BLaER1 treated with 17β-estradiol and CSF1 and Interleukin-3, amounts not matched to agents 10 nM and 100 nM (cell line): ENCODE results near the gene INSL4.

ENCODE experiments used
- H3K27ac ChIP-seq, 11 experiments: shearing (Covaris generic); formaldehyde crosslinking; 2 replicates each; pipeline ENCODE4 v1.8.1; 2022
- H3K27me3 ChIP-seq, 11 experiments: shearing (Covaris generic); formaldehyde crosslinking; 2 replicates each; pipeline ENCODE4 v1.8.1; 2022
- H3K36me3 ChIP-seq, 11 experiments: shearing (Covaris generic); formaldehyde crosslinking; 2 replicates each; pipeline ENCODE4 v1.8.1; 2022
- H3K4me1 ChIP-seq, 10 experiments: shearing (Covaris generic); formaldehyde crosslinking; 2 replicates each; pipeline ENCODE4 v1.8.1; 2022
- H3K4me2 ChIP-seq, 11 experiments: shearing (Covaris generic); formaldehyde crosslinking; 2 replicates each; pipeline ENCODE4 v1.8.1; 2022
- H3K4me3 ChIP-seq, 10 experiments: shearing (Covaris generic); formaldehyde crosslinking; 2 replicates each; pipeline ENCODE4 v1.8.1; 2022
- H3K9ac ChIP-seq, 11 experiments: shearing (Covaris generic); formaldehyde crosslinking; 2 replicates each; pipeline ENCODE4 v1.8.1; 2022
- H3K9me3 ChIP-seq, 11 experiments: shearing (Covaris generic); formaldehyde crosslinking; replicated peaks in 1 of 11; 2 replicates each; pipeline ENCODE4 v1.8.1; 2022
- H4K20me1 ChIP-seq, 11 experiments: shearing (Covaris generic); formaldehyde crosslinking; 2 replicates each; pipeline ENCODE4 v1.8.1; 2022
- Cebpa-rat ChIP-seq, 11 experiments: shearing (Covaris generic); IDR thresholded peaks; 2 replicates each; pipeline ENCODE4 v1.8.1; 2022

The INSL4 gene

DNA sequence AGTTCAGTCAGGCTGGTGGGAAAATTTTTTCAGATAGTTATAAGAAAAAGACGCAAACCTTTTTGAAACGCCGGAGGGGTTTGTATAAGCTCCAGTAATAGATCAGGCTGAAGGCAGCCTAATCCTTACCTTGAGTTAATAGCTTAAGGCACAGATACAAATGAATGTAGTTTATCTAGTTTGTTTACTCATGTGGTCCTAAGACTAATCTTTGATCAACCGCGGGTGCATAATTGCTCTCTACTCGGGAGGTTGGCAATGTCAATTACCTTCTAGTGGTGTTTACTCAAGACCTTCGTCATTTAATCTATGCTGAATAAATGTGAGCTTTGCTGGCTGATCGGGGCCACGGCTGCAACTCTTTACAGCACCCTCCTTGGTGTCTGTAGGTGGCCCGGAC lies 665 bp upstream of the INSL4 start:
- no peaks in the 10 kb centered on the region for H3K9me3 ChIP-seq
- TF ChIP-seq Cebpa-rat (IDR thresholded peaks at IDR 0.05) = no peak

GRCh38 chr9:5263351-5264218 lies 32.4 kb downstream of the INSL4 start:
- TF ChIP-seq Cebpa-rat (IDR thresholded peaks at IDR 0.05) = no peak
- Histone ChIP-seq H3K9me3 (peaks cover 4 to 9% (median 8%) of the 10 kb centered on the region in 11 experiments; a peak in 12 of 22 replicates), H3K4me1 (no peaks in the 10 kb centered on the region; a peak in 1 of 20 replicates), H3K4me3 (no peak overlapping the region), H3K27ac (no peak overlapping the region), H3K4me2 (no peak overlapping the region), H3K36me3 (no peaks in the 10 kb centered on the region), H3K27me3 (no peaks in the 10 kb centered on the region), H4K20me1 (no peaks in the 10 kb centered on the region), H3K9ac (no peak overlapping the region)

More for the DNA sequence above, 665 bp upstream of the INSL4 start:
- Histone ChIP-seq H3K9ac (no peak overlapping the region), H4K20me1 (no peaks in the 10 kb centered on the region), H3K27me3 (no peaks in the 10 kb centered on the region), H3K4me3 (no peak overlapping the region), H3K4me2 (no peak overlapping the region), H3K27ac (no peak overlapping the region), H3K36me3 (no peaks in the 10 kb centered on the region), H3K4me1 (no peaks in the 10 kb centered on the region)

GRCh38 chr9:5264219-5264595 lies 33.0 kb downstream of the INSL4 start:
- H3K4me3 ChIP-seq = no peak overlapping the region
- H4K20me1 ChIP-seq = no peaks in the 10 kb centered on the region
- H3K9me3 ChIP-seq = peaks cover 3 to 7% (median 6%) of the 10 kb centered on the region in 11 experiments; a peak in 12 of 22 replicates
- no peak overlapping the region for H3K9ac ChIP-seq
- no peaks in the 10 kb centered on the region for H3K36me3 ChIP-seq
- H3K4me1 ChIP-seq = no peaks in the 10 kb centered on the region; a peak in 1 of 20 replicates
- H3K27ac ChIP-seq = no peak overlapping the region
- no peak for TF ChIP-seq Cebpa-rat (IDR thresholded peaks at IDR 0.05)
- no peak overlapping the region for H3K4me2 ChIP-seq
- no peaks in the 10 kb centered on the region for H3K27me3 ChIP-seq

- no peak overlapping the region for H3K9ac ChIP-seq
- H3K9me3 ChIP-seq = no peaks in the 10 kb centered on the region
- H3K4me1 ChIP-seq = no peaks in the 10 kb centered on the region; a peak in 1 of 20 replicates
- H3K4me3 ChIP-seq = no peak overlapping the region
- H4K20me1 ChIP-seq = no peaks in the 10 kb centered on the region
- H3K36me3 ChIP-seq = no peaks in the 10 kb centered on the region
- no peak overlapping the region for H3K4me2 ChIP-seq
- TF ChIP-seq Cebpa-rat (IDR thresholded peaks at IDR 0.05) = no peak
- H3K27ac ChIP-seq = no peak overlapping the region
- no peaks in the 10 kb centered on the region for H3K27me3 ChIP-seq
Observed at GRCh38 chr9:5265939-5266338, 34.7 kb downstream of the INSL4 start.

DNA sequence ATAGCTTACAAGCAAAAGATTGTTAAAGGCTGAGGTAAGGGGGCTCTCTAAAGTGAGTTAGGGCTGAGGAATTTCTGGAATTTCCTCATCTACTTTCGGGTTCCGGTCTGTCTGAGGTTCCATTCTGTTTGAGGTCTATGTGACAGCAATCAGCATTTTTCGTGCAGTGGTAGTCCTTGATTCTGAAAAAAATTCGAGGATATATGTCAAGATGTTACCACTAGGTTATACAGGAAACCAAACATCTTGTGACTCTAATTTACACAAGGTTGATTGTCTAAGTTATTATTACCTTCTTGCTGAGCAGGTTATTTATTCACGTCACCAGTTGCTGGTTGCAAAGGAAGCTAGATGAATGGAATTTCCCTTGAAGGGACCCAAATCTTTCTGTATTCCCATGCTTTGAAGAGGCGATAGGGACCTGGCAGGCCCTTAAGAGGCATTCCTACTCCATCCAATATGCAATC lies 38.1 kb downstream of the INSL4 start:
- H3K9me3 ChIP-seq = no peaks in the 10 kb centered on the region
- H3K4me3 ChIP-seq = no peak overlapping the region
- no peaks in the 10 kb centered on the region for H4K20me1 ChIP-seq
- no peak for TF ChIP-seq Cebpa-rat (IDR thresholded peaks at IDR 0.05)
- no peaks in the 10 kb centered on the region for H3K36me3 ChIP-seq
- H3K4me1 ChIP-seq = no peaks in the 10 kb centered on the region; a peak in 1 of 20 replicates
- H3K9ac ChIP-seq = no peak overlapping the region
- H3K27ac ChIP-seq = no peak overlapping the region
- H3K27me3 ChIP-seq = no peaks in the 10 kb centered on the region
- no peak overlapping the region for H3K4me2 ChIP-seq

- Histone ChIP-seq H4K20me1 (no peaks in the 10 kb centered on the region), H3K4me3 (no peak overlapping the region), H3K27ac (no peak overlapping the region), H3K9ac (no peak overlapping the region), H3K9me3 (no peaks in the 10 kb centered on the region), H3K27me3 (no peaks in the 10 kb centered on the region), H3K4me1 (no peaks in the 10 kb centered on the region), H3K36me3 (no peaks in the 10 kb centered on the region), H3K4me2 (no peak overlapping the region)
- no peak for TF ChIP-seq Cebpa-rat (IDR thresholded peaks at IDR 0.05)
Observed at GRCh38 chr9:5274770-5275169, 43.6 kb downstream of the INSL4 start.

- no peaks in the 10 kb centered on the region for H4K20me1 ChIP-seq
- TF ChIP-seq Cebpa-rat (IDR thresholded peaks at IDR 0.05) = no peak
- no peak overlapping the region for H3K4me3 ChIP-seq
- H3K27me3 ChIP-seq = no peaks in the 10 kb centered on the region
- no peak overlapping the region for H3K27ac ChIP-seq
- H3K9ac ChIP-seq = no peak overlapping the region
- H3K4me2 ChIP-seq = no peak overlapping the region
- no peaks in the 10 kb centered on the region for H3K36me3 ChIP-seq
- H3K4me1 ChIP-seq = no peaks in the 10 kb centered on the region
- H3K9me3 ChIP-seq = no peaks in the 10 kb centered on the region
Observed at GRCh38 chr9:5278486-5278885, 47.3 kb downstream of the INSL4 start.
